PC-3 (cell line): ENCODE results near the gene H3-3A.

ENCODE experiments used
- CTCF ChIP-seq: fragments of 300-600 bp; sonication (generic); conservative IDR thresholded peaks from 2 replicates; pipeline ENCODE4 v1.5.1; 2017; ENCODE audit warnings: antibody characterized with exemption, low read depth, mild to moderate bottlenecking, low read length
- EZH2phosphoT487 ChIP-seq: fragments of 300-600 bp; sonication (generic); IDR thresholded peaks from 2 replicates; pipeline ENCODE4 v1.6.1; 2018; ENCODE audit warnings: mild to moderate bottlenecking, antibody characterized with exemption, low read length, borderline replicate concordance

DNA sequence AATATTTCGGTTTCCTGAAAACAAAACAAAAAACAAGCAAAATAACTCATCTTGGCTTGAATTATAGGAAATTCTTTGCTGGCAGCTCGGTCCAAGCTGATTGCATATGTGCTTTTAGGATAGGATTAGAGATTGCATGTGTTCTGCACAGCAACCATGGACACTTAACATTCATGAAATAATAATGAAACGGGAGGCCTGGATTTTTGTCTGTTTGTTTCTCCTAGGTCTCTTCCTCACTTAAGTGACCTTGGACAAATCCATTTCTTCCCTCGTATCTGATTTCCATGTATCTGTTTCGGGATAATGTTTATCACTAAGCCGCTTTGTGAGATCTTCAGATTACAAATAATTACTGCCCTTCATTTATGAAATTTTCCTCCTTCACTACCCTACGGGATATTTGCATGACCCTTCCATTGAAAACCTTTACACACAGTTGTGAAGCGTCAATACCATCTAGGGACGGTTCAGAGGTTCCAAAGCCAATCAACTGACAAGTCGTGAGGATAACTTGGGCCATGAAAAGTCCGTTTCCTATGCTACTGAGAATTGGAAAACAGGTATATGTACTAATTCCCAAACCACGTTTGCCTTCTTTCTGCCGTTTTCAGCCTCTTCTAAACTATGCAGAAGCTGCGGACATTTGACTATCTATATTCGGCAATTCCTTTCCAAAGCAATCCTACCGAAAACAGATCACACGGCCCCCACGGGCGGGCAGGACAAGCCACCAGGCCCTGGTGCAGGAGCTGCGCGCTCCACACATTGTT, 1.3 kb upstream of the H3-3A start:
- no peak for TF ChIP-seq CTCF
- TF ChIP-seq EZH2phosphoT487: no peak
